ENCODE data around the gene TRIM16.
A peak's percentile ranks its signal among the peaks of the same experiment; 100 is the strongest.
"Not testable (repeated sequence)": the region's sequence is repeated elsewhere in the genome, so short reads cannot be mapped to it uniquely, and the experiment has no call there.

The TRIM16 gene

GRCh38 chr17:15683824-15684478 is at the start of gene TRIM16:
Gene TRIM16, minus strand, starts transcription at chr17:15684311. Its CDS starts 32,702 bp downstream, at chr17:15651609.
- DNase-seq (ENCODE audit: low read depth): peak; percentile 47

GRCh38 chr17:15733174-15733789 is 49.2 kb upstream of the TRIM16 start:
- not testable (repeated sequence) for DNase-seq (ENCODE audit: low read depth)

GRCh38 chr17:15731900-15732299 is 47.8 kb upstream of the TRIM16 start, which contains the start of gene TBC1D26:
Gene TBC1D26, plus strand, starts transcription at chr17:15732283. Its CDS starts 3,066 bp downstream, at chr17:15735349.
- not testable (repeated sequence) for DNase-seq (ENCODE audit: low read depth)

GRCh38 chr17:15730535-15730934 is 46.4 kb upstream of the TRIM16 start:
- DNase-seq (ENCODE audit: low read depth): not testable (repeated sequence)

- not testable (repeated sequence) for DNase-seq (ENCODE audit: low read depth)
Measured at GRCh38 chr17:15716601-15717563, 32.8 kb upstream of the TRIM16 start.

GRCh38 chr17:15708879-15709278 is 24.8 kb upstream of the TRIM16 start:
- not testable (repeated sequence) for DNase-seq (ENCODE audit: low read depth)

- not testable (repeated sequence) for DNase-seq (ENCODE audit: low read depth)
Measured at GRCh38 chr17:15704813-15705212, 20.7 kb upstream of the TRIM16 start.

- not testable (repeated sequence) for DNase-seq (ENCODE audit: low read depth)
Measured at GRCh38 chr17:15704239-15704638, 20.1 kb upstream of the TRIM16 start.

GRCh38 chr17:15699937-15700336 is 15.8 kb upstream of the TRIM16 start:
- DNase-seq (ENCODE audit: low read depth): not testable (repeated sequence)

GRCh38 chr17:15699413-15699924 is 15.4 kb upstream of the TRIM16 start, which contains the start of gene ZNF286A:
Gene ZNF286A, plus strand, starts transcription at chr17:15699752. Its CDS starts 578 bp downstream, at chr17:15700330.
- peak; percentile 99 for DNase-seq (ENCODE audit: low read depth)

GRCh38 chr17:15698967-15699366 is 14.9 kb upstream of the TRIM16 start:
- not testable (repeated sequence) for DNase-seq (ENCODE audit: low read depth)

GRCh38 chr17:15687494-15687893 is 3.4 kb upstream of the TRIM16 start:
- not testable (repeated sequence) for DNase-seq (ENCODE audit: low read depth)

GRCh38 chr17:15683135-15683534 is 976 bp downstream of the TRIM16 start:
- DNase-seq (ENCODE audit: low read depth): not testable (repeated sequence)

GRCh38 chr17:15675991-15676390 is 8.1 kb downstream of the TRIM16 start:
- not testable (repeated sequence) for DNase-seq (ENCODE audit: low read depth)

- not testable (repeated sequence) for DNase-seq (ENCODE audit: low read depth)
Measured at GRCh38 chr17:15674640-15675039, 9.5 kb downstream of the TRIM16 start.

GRCh38 chr17:15669526-15669925 is 14.6 kb downstream of the TRIM16 start:
- not testable (repeated sequence) for DNase-seq (ENCODE audit: low read depth)

- DNase-seq (ENCODE audit: low read depth): no peak
Measured at GRCh38 chr17:15663691-15664090, 20.4 kb downstream of the TRIM16 start.

- no peak for DNase-seq (ENCODE audit: low read depth)
Measured at GRCh38 chr17:15663176-15663575, 20.9 kb downstream of the TRIM16 start.

- DNase-seq (ENCODE audit: low read depth): no peak
Measured at GRCh38 chr17:15662681-15663080, 21.4 kb downstream of the TRIM16 start.

- no peak for DNase-seq (ENCODE audit: low read depth)
Measured at GRCh38 chr17:15660077-15660476, 24.0 kb downstream of the TRIM16 start.

- no peak for DNase-seq (ENCODE audit: low read depth)
Measured at GRCh38 chr17:15659663-15660062, 24.4 kb downstream of the TRIM16 start.

GRCh38 chr17:15659236-15659635 is 24.9 kb downstream of the TRIM16 start:
- no peak for DNase-seq (ENCODE audit: low read depth)

All from iris pigment epithelial cell (primary cell).